Limb (tissue), 2 donors: ENCODE results near the gene RAB3GAP2.
"Not testable (repeated sequence)": the region's sequence is repeated elsewhere in the genome, so short reads cannot be mapped to it uniquely, and the experiment has no call there.

Experiments
- DNase-seq, 2 donors: peaks; one replicate each; pipeline ENCODE4 v3.0.0-alpha.2; 2016; ENCODE audit errors: extremely low spot score in 2 of 2

Gene RAB3GAP2

GRCh38 chr1:220241072-220241663 is 31.1 kb downstream of the RAB3GAP2 start:
- no peak for DNase-seq

- no peak for DNase-seq
Measured at GRCh38 chr1:220239966-220240365, 32.3 kb downstream of the RAB3GAP2 start.

- no peak for DNase-seq
Measured at GRCh38 chr1:220239213-220239612, 33.0 kb downstream of the RAB3GAP2 start.

- not testable (repeated sequence) for DNase-seq
Measured at GRCh38 chr1:220236278-220236677, 36.0 kb downstream of the RAB3GAP2 start.

- DNase-seq: no peak
Measured at GRCh38 chr1:220235462-220235861, 36.8 kb downstream of the RAB3GAP2 start.

GRCh38 chr1:220233927-220234326 is 38.3 kb downstream of the RAB3GAP2 start:
- DNase-seq: no peak

- DNase-seq: no peak
Measured at GRCh38 chr1:220229771-220230170, 42.5 kb downstream of the RAB3GAP2 start.

- DNase-seq: no peak
Measured at GRCh38 chr1:220227393-220227792, 44.9 kb downstream of the RAB3GAP2 start.

GRCh38 chr1:220226752-220227151 is 45.5 kb downstream of the RAB3GAP2 start:
- DNase-seq: no peak

- no peak for DNase-seq
Measured at GRCh38 chr1:220225957-220226356, 46.3 kb downstream of the RAB3GAP2 start.

GRCh38 chr1:220224611-220225124 is 47.6 kb downstream of the RAB3GAP2 start:
- no peak for DNase-seq

- DNase-seq: no peak
Measured at GRCh38 chr1:220224033-220224432, 48.2 kb downstream of the RAB3GAP2 start.

GRCh38 chr1:220222939-220223338 is 49.3 kb downstream of the RAB3GAP2 start:
- DNase-seq: no peak

- no peak for DNase-seq
Measured at GRCh38 chr1:220221670-220222069, 50.6 kb downstream of the RAB3GAP2 start.

- no peak for DNase-seq
Measured at GRCh38 chr1:220221269-220221668, 51.0 kb downstream of the RAB3GAP2 start.

- DNase-seq: not testable (repeated sequence)
Measured at GRCh38 chr1:220220699-220221040, 51.6 kb downstream of the RAB3GAP2 start.

GRCh38 chr1:220219865-220220698 is 52.2 kb downstream of the RAB3GAP2 start:
- no peak for DNase-seq

GRCh38 chr1:220219136-220219442 is 53.2 kb downstream of the RAB3GAP2 start:
- DNase-seq: no peak

- DNase-seq: peak; percentile 74 to 75
Measured at GRCh38 chr1:220218397-220219135, 53.7 kb downstream of the RAB3GAP2 start.

GRCh38 chr1:220217383-220217988 is 54.8 kb downstream of the RAB3GAP2 start:
- no peak for DNase-seq

GRCh38 chr1:220213382-220213983 is 58.8 kb downstream of the RAB3GAP2 start:
- DNase-seq: no peak

GRCh38 chr1:220207411-220207810 is 64.8 kb downstream of the RAB3GAP2 start:
- DNase-seq: no peak
